Stimulated activated CD4-positive, alpha-beta T cell treated with anti-CD3 and anti-CD28 coated beads, Interleukin-15, amount 100 ng/mL, for 1 hour (primary cell): ENCODE measurements around the gene PDZD7.

ENCODE experiments used
- DNase-seq, 2 donors: peaks; one replicate each; pipeline ENCODE4 v3.0.0-alpha.2; 2020; ENCODE audit warnings: low read depth in 1 of 2, low spot score in 1 of 2

Gene PDZD7

GRCh38 chr10:101005361-101005760 lies 25.6 kb downstream of the PDZD7 start:
- no peak for DNase-seq

GRCh38 chr10:101003639-101004206 lies 27.2 kb downstream of the PDZD7 start:
- DNase-seq: no peak

- no peak for DNase-seq
Observed at GRCh38 chr10:101002456-101002855, 28.5 kb downstream of the PDZD7 start.

GRCh38 chr10:101001659-101002035 lies 29.3 kb downstream of the PDZD7 start:
- no peak for DNase-seq

- DNase-seq: no peak
Observed at GRCh38 chr10:101000915-101001658, 29.8 kb downstream of the PDZD7 start.

GRCh38 chr10:101000127-101000914 lies 30.6 kb downstream of the PDZD7 start:
- DNase-seq: no peak

GRCh38 chr10:100999742-101000126 lies 31.2 kb downstream of the PDZD7 start, which contains the start of gene LZTS2:
TSS of gene LZTS2 (plus strand) at chr10:100999808. CDS start at chr10:101002539, 2,731 bp downstream.
- no peak for DNase-seq

GRCh38 chr10:100998991-100999741 lies 31.8 kb downstream of the PDZD7 start:
- peak; percentile 57 to 75 for DNase-seq

- DNase-seq: peak; percentile 45 to 47
Observed at GRCh38 chr10:100998183-100998990, 32.5 kb downstream of the PDZD7 start.

- DNase-seq: peak; percentile 54 to 66
Observed at GRCh38 chr10:100997360-100998182, 33.4 kb downstream of the PDZD7 start.

GRCh38 chr10:100996678-100997359 lies 34.1 kb downstream of the PDZD7 start:
- no peak for DNase-seq

- no peak for DNase-seq
Observed at GRCh38 chr10:100995181-100995580, 35.7 kb downstream of the PDZD7 start.

- no peak for DNase-seq
Observed at GRCh38 chr10:100993986-100994708, 36.8 kb downstream of the PDZD7 start.

- DNase-seq: no peak
Observed at GRCh38 chr10:100989088-100989487, 41.8 kb downstream of the PDZD7 start.

- DNase-seq: no peak
Observed at GRCh38 chr10:100988166-100988565, 42.8 kb downstream of the PDZD7 start.

GRCh38 chr10:100987685-100988049 lies 43.3 kb downstream of the PDZD7 start:
- DNase-seq: no peak

GRCh38 chr10:100986952-100987684 lies 43.8 kb downstream of the PDZD7 start, which contains the start of the genes MRPL43 and TWNK:
TSS of gene MRPL43 (minus strand) at chr10:100987497. CDS start at chr10:100987443, 54 bp downstream.
TSS of gene TWNK (plus strand) at chr10:100987543. CDS start at chr10:100988211, 668 bp downstream.
- DNase-seq: peak; percentile 65 to 75

GRCh38 chr10:100986623-100986951 lies 44.3 kb downstream of the PDZD7 start:
- no peak for DNase-seq
